Stimulated activated CD8-positive, alpha-beta memory T cell treated with anti-CD3 and anti-CD28 coated beads, Interleukin-2, amount 100 ng/mL, for 48 hours (primary cell): ENCODE measurements around the gene OPTN.
"Not testable (repeated sequence)": the region's sequence is repeated elsewhere in the genome, so short reads cannot be mapped to it uniquely, and the experiment has no call there.

ENCODE experiments used
- DNase-seq, 2 donors: peaks; one replicate each; pipeline ENCODE4 v3.0.0-alpha.2; 2020; ENCODE audit warnings: low read depth in 2 of 2

OPTN gene

DNA sequence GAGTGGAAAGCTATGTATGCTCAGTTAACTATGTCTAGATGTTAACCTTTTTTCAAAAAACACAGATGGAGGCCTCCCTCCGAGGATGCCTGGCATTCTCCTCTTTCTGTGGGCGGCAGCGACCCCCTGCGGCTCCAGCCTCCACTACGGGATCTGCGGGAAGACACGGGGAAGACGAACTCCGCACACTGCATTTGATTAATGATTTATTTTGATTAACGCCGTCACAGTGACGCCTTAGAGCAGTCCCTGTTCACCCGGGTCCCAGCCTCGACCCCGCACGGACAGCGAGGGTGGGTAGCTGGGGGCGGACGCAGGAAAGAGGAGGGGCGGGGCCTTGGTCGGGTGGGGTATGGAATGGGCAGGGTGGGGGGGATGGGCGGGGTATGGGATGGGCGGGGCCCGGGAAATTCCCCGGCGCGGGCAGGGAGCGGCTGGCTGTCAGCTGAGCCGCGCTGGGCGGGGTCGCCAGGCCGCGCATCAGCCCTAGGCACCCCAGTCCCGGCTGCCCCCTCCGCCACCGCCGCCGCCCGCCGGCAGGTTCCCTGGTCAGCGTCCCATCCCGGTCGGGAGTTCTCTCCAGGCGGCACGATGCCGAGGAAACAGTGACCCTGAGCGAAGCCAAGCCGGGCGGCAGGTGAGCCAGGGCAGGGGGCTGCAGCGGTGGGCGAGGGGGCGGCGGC, at the start of gene OPTN:
TSS of gene OPTN (plus strand) at position 498 of the 683 bp plus-strand sequence. CDS start 8,960 bp downstream, outside the sequence.
- peak; percentile 65 to 71 for DNase-seq

DNA sequence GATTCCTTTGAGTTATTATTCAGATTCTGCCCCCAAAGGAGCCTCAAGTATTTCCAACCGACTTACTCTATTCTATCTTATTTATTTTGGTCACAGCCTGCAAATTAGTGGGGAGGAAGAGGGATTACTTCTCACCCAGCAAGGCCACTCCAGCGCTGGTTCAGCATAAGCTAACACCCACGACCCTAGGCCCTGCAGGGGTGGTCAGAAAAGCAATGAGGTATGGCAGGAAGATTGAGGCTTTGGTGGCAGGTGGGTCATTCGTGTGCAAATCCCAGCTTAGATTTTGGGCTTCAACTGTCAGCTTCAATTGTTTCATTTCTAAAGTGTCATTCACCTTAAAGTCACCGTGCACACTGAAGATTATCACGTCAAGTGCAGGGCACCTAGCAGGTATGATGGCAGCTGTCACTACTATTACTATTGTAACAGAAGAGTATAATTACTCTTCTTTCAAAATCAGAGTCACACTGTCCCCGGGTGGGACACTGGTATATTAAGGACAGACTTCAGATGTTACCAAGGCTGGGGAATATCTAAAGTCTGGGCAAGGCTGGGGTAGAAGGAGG, 48.8 kb upstream of the OPTN start:
- no peak for DNase-seq

DNA sequence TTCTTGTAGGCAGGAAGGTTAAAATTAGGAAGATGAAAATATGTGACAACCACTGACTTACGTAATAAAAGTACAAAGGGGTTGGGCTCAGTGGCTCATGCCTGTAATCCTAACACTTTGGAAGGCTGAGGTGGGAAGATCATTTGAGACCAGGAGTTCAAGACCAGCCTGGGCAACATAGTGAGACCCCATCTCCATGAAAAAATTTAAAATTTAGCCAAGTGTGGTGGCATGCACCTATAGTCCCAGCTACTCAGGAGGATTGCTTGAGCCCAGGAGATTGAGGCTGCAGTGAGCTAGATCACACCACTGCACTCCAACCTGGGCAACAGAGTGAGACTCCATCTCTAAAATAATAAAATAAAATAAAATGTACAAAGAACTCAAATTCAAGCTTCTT, 46.8 kb upstream of the OPTN start:
- not testable (repeated sequence) for DNase-seq

DNA sequence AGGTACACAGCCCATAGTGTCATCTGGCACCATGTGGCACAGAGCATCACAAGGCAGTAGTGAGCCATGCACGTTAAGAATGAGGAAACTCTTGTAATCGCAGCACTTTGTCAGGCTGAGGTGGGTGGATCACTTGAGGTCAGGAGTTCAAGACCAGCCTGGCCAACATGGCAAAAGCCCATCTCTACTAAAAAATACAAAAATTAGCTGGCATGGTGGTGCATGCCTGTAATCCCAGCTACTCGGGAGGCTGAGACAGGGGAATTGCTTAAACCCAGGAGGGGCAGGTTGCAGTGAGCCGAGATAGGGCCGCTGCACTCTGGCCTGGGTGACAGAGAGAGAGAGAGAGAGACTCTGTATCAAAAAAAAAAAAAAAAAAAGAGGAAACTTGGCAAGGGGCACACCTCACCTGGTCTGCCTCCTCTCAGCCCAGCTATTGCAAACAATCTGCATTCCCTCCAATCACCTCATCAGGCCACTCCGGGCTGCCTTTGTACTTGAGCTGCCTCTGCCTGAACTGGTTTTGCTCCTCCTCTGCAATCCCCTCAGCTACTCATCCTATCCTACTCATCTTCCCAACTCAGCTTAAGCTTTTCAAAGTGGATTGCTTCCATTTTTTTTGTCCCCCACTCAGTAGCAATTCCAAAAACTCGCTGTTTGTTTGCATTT, 46.0 kb upstream of the OPTN start:
- no peak for DNase-seq

DNA sequence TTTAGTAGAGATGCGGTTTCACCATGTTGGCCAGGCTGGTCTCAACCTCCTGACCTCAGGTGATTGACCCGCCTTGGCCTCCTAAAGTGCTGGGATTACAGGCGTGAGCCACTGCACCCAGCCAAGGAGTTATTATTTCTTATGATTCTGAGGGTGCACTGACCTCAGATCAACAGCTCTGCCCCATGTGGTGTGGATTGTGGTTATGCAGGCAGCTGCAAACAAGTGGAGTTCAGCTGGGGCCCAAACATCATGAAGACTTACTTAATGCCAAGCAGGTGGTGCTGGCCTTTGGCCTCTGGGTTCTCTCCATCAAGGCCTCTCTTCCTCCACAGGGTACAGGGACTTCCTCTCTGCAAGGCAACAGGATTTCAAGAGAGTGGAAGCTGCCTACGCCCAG, 45.1 kb upstream of the OPTN start:
- DNase-seq: no peak

DNA sequence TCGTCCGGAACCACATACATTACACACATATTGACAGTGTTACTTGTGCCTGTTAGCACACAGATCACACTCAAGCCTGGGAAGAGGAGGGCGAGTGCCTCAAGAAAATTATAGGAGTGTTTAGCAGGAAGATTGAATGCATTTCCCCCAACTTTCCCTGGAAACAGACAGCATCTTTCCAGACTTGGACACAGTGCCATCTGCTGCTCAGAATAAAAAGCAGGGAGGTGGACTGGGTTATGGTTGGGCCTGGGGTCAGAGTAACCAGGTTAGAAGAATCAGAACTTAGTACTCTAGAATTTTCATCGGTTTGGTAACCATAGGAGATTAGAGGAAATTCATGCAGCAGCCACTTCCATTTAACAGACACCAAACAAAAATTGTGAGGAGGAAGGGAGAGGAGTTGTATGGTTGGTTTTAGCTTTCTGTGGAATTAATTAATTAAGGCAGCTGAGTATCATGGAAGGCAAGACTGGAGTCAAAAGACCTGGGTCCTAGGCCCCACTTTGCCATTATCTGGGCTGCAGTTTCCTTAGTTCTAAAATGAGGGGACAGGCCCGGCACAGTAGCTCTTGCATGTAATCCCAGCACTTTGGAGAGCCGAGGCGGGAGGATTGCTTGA, 43.4 kb upstream of the OPTN start:
- no peak for DNase-seq

DNA sequence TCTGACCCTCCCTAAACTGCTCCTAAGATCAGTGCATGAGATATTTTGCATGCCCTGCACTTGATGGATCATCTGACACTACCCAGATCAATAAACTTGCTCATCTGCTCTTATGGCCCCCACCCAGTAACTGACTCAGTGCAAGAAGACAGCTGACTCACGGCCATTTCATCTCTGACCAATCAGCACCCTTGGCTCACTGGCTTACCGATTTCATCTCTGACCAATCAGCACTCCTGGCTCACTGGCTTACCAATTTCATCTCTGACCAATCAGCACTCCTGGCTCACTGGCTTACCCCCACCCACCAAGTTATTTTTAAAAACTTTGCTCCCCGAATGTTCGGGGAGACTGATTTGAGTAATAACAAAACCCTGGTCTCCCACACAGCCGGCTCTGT, 37.2 kb upstream of the OPTN start:
- no peak for DNase-seq

DNA sequence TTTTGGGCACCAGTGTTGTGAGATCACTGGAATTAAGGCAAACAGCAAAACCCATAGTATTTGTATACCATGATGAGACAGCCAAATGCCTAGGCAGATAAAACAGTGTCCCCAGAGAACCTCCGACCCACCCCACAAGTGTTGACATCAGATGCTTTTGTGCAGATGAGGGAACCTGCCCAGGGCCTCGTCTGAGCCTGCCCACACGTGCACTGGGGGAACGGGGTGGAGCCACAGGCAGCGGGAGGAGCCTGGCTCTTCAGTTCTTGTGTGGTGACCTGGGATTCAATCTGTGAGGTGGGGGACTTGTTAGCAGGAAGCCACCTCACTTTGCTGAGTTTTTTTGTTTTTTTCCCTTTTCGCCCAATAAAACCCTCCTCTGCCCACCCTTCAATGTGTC, 33.4 kb upstream of the OPTN start:
- no peak for DNase-seq

DNA sequence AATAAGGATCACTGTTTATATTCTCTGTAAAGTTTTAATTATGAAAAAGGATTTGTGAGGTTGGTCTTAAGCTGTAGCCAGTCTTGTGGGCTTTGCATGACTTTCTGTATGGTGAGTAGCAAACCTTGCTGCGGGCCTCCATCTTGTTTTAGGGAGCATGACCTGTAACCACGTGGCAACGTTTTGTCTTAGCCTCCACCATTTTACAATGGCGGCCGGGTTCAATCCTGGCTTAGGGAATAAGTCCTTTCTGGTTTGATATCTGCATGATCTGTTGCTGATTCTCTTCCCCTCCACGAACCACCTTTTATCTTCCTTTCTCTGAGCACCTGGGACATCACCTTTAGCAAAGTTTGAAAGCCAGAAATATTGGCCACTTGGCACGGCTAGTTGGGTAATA, 32.5 kb upstream of the OPTN start:
- DNase-seq: no peak

DNA sequence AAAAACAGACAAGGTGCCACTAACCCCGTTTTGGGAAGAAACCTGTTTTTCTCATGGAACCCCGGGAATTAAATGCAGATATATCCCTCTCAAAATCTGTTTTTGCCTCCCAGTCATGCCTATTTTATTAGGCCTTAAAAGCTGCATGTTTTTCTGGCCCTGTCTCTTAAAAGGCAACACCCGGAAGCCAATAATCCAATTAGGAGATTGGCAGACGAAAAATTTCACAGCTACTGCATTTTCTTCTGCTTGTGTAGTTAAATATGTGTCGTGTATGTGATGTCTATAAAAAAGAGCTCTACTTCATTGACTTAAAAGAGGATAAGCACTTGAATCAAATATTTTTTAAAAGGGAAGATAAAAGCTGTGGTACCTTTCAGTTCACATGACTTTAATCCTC, 31.9 kb upstream of the OPTN start:
- no peak for DNase-seq

DNA sequence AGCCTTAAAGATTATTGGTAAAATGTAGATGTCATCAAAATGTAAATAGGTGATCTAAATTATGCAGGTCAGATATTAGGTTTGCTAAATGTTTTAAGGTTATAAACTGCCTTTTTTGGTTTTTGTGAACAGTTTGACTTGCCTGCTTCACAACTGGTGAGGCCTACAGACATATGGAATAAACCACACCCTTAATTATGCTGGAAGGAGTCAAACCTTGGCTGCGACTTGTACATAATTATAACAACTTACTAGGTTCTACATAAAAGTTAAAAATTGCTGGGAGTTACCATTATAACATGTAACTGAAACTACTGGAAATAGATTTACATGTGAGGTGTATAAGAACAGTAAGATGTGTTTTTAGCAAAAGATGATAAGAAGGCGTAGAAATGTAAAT, 31.5 kb upstream of the OPTN start:
- DNase-seq: no peak

DNA sequence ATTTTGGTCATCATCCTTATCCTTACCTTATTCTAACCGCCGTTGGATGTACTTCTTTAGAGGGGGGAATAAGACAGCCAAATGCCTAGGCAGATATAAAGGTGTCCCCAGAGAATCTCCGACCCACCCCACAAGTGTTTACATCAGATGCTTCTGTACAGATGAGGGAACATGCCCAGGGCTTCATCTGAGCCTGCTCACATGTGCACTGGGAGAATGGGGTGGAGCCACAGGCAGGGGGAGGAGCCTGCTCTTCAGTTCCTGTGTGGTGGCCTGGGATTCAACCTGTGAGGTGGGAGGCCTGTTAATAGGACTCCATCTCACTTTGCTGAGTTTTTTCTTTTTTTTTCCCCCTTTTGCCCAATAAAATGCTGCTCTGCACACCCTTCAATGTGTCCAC, 27.6 kb upstream of the OPTN start:
- no peak for DNase-seq

DNA sequence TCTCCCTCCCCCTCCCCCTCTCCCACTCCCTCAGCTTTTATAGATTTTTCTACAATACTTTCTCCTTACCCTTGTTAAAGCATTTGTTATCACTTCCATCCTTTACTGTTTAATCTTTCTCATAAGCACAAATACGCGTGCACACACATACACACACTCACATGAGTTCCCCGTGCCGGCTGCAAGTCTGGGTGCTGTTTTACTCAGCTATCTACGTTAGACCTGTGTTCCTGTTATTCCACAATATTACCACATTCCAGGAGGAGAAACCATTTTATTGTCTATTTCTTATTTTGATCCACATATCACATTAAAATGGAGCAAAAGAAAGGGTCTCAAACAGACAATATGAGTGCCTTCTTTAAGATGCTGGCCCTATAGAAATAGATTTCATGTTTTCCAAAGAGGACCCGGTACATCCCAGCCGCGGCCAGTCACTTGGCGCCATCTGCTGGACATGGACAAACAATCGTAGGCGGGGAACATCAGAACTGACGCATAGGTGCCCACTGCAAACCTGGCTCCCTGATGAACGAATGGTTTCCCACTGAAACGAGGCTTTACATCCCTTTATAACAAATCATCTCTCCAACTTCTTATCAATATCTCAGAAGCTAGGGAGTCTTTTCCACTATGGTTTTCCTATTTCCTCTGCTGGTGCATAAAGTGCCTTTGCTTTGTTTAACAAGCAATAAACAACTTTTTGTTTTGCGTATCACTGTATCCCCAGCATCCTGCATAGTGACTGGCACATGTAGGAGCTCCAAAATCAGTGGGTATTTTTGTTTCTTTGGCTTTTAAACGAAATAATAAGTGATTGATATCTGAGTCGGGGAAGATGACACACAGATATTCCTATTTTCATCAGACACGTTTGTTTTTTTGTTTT, 25.2 kb upstream of the OPTN start:
- DNase-seq: peak; percentile 56 to 58

DNA sequence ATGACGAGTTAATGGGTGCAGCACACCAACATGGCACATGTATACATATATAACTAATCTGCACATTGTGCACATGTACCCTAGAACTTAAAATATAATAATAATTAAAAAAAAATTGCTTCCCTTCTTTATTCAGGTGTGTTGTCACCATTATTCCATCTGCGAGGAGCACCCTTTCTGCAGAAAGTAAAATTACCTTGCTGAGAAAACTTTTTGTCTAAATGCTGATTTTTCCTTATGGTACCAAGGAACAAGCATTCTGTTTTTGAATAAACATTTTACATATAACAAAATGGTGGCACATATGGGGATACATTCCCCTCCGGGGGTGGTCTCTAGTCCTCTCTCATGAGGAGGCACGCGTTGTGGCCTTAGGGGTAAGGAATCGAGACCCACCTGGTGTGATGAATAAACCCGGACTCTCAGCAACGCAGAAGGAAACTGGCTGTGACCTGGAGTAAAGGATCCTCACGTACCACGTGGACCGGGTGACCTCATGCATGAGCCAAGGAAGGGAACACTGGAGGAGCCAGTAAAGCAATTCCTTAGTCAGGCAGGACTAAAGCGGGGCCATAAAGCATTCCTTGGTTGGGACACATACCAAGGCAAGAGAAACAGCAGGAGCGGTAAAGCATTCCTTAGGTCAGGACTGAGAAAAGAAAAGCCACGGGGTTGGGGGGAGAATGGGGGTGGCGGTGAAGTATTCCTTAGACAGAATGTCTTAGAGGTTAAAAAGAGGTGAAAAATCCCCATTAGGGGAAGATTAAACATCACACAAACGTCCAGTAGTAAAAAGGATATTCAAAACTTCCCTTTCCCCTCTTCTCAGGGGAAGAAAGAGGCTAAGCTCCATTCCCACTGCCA, 20.8 kb upstream of the OPTN start:
- DNase-seq: no peak

DNA sequence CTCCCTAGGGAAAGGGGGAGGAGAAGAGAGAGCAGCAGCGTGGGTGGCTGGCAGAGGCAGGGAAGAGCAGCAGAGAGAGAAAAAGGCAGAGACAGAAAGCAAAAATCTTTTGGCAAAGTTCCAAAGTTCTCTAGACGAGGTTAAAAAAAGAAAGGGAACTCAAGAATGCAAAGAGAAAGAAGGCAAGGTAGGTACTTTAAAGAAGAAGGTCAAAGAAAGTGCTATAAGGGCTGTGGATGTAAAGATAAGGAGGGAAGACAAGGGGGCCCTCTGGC, 20.2 kb upstream of the OPTN start:
- no peak for DNase-seq

DNA sequence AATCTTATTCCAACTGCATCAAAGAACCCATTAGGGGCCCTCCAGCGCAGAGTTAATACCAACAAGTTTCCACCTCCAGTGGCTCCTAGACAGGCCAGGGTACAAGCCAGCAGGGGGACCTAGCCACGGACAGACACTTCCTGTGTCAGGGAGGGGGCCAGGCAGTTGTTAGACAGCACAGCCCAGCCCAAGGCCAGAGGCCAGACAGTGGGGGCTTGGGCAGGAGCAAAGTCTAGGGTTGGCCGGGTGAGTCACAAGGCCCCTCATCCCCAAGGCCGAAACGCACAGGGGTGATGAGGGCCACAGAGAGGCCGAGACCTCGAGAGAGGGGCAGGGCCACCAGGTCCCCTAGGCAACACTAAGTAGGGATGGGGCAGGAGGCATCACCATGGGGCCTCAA, 19.3 kb upstream of the OPTN start:
- no peak for DNase-seq

DNA sequence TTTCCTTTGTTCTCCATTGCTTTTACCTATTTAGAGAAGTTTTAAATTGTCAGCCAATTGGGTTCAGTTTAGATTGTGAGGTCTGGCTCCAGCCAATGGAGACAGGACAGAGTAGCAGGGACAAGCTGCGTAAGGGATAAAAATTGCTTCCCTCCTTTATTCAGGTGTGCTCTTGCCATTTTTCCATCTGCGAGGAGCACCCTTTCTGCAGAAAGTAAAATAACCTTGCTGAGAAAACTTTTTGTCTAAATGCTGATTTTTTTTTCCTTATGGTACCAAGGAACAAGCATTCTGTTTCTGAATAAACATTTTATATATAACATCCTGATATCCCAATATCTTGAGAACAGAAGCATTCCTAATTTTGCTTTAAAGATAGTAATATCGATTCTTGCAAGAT, 16.3 kb upstream of the OPTN start:
- DNase-seq: not testable (repeated sequence)

DNA sequence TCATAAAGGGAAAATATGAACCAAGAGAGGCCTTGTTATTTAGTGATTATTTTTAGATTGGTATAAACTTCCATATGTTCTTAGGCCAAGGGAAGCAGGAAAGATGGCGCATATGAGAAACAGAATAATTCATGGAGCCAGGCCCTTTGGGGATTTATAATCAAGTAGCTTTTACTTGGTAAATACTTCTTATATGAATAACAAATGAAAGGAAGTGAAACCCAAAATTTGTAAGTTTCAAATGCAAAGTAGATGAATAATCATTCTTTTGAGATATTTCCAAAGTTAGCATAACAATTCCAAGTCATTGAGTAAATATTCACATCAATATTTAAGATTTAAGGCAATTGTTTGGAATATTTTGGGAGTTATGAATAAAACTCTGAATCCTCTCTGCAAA, 13.9 kb upstream of the OPTN start:
- no peak for DNase-seq

DNA sequence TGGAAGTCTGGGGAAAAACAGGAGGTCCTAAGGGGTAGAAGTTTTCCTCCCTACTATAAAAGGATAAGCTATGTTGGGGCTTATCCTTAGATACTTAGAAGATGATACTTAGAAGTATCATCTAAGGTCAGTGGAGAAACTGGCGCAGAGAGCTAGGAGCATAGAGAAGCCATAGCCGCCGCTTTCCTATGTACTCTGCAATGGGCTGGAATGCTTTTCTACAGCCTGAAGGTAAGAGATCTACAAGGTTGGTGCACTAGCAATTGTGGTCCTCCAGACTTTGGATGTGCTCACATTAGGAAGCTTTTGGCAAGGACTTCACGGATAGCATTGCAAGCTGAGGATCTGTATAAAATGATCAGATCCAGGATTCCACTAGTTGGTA, 12.4 kb upstream of the OPTN start:
- DNase-seq: no peak

DNA sequence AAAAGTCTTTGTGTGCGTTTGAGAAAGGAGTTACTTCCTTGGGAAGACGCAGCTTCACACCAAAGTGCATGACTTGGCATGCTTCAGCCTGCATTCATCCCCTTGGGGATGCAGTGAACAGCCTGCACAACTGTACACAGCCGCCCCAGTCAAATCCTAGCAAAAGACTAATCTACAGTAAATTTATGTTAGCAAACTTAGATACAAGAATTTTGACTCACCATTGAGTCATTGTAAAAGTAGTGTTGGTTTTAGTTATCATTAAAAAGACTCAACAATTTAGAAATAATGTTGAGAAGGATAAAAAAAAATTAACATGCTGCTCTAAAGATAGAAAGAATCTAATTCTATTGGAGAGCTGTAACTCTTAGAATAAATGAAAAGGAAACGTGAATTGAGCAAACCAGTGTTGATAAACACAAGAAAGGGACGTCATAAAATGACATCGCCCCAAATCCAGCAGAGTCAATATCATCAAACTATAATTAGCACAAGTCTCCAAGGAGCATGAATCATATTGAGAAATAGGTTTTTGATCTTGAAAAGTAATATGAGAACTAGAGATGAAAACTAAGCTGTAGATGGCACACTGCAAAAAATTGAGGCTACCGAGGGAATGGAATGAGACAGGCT, 11.9 kb upstream of the OPTN start:
- DNase-seq: no peak

DNA sequence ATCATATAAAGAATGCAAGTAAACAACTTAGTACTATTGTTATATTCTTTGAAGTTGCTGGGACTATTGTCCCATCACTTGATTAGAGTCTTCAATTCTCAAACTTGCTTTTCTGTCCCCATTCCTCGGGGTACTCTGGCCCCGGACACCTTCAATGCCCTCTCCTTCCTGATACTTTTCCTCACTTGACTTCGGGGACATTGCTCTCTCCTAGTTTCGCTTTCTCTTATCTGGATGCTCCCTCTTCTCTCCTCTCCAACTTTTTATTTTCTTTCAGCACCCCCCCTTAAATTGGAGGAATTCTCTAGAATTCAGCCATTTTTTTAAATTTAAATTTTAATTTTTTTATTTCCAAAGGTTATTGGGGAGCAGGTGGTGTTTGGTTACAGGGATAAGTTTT, 10.6 kb upstream of the OPTN start:
- DNase-seq: no peak
